Mesenchymal stem cell (in vitro differentiated cells and primary cell): ENCODE measurements around the gene CNP.
"Not testable (repeated sequence)": the region's sequence is repeated elsewhere in the genome, so short reads cannot be mapped to it uniquely, and the experiment has no call there.

Experiments
- DNase-seq: peaks from one replicate; pipeline ENCODE4 v3.0.0-alpha.2; 2013
- H2AFZ ChIP-seq: one replicate; pipeline ENCODE4 v1.6.1; 2013; ENCODE audit warnings: low read depth, mild to moderate bottlenecking, control low read depth, inconsistent platforms, low read length, moderate library complexity
- H2AK5ac ChIP-seq: 2 replicates; pipeline ENCODE4 v1.6.1; 2013; ENCODE audit warnings: low read length, moderate library complexity, mild to moderate bottlenecking, inconsistent platforms; ENCODE audit not compliant: severe bottlenecking
- H2BK120ac ChIP-seq: one replicate; pipeline ENCODE4 v1.6.1; 2013; ENCODE audit warnings: low read depth, mild to moderate bottlenecking, inconsistent platforms, low read length, moderate library complexity
- H2BK12ac ChIP-seq, 2 experiments: one replicate each; pipeline ENCODE4 v1.6.1; 2013; ENCODE audit warnings: inconsistent platforms in 2 of 2, low read length in 2 of 2, mild to moderate bottlenecking in 2 of 2, moderate library complexity in 2 of 2, control low read depth in 1 of 2
- H2BK15ac ChIP-seq: one replicate; pipeline ENCODE4 v1.6.1; 2013; ENCODE audit warnings: mild to moderate bottlenecking, low read depth, inconsistent platforms; ENCODE audit not compliant: poor library complexity, severe bottlenecking
- H2BK5ac ChIP-seq: 2 replicates; pipeline ENCODE4 v1.6.1; 2013; ENCODE audit warnings: low read depth, mild to moderate bottlenecking, low read length, control low read depth, inconsistent platforms; ENCODE audit not compliant: poor library complexity, severe bottlenecking
- H3K14ac ChIP-seq, 2 experiments: one replicate each; pipeline ENCODE4 v1.6.1; 2013; ENCODE audit warnings: inconsistent platforms in 2 of 2, low read length in 2 of 2, control low read depth in 1 of 2, mild to moderate bottlenecking in 1 of 2, moderate library complexity in 1 of 2
- H3K18ac ChIP-seq, 2 experiments: one replicate each; pipeline ENCODE4 v1.6.1; 2013; ENCODE audit warnings: inconsistent platforms in 2 of 2, low read length in 2 of 2, control low read depth in 1 of 2, low read depth in 1 of 2, mild to moderate bottlenecking in 1 of 2
- H3K23ac ChIP-seq, 2 experiments: one replicate each; pipeline ENCODE4 v1.6.1; 2013; ENCODE audit warnings: inconsistent platforms in 2 of 2, low read length in 2 of 2, mild to moderate bottlenecking in 2 of 2, moderate library complexity in 2 of 2, control low read depth in 1 of 2
- H3K27ac ChIP-seq: 2 replicates; pipeline ENCODE4 v1.5.1; 2013; ENCODE audit warnings: mild to moderate bottlenecking, moderate library complexity, low read length, control low read depth, inconsistent platforms; ENCODE audit not compliant: poor library complexity, severe bottlenecking
- H3K27me3 ChIP-seq, 2 experiments: 2 replicates each; pipeline versions ENCODE4 v1.6.1 to v1.7.0; 2013; ENCODE audit warnings: low read length in 2 of 2, mild to moderate bottlenecking in 2 of 2, moderate library complexity in 2 of 2, control low read depth in 1 of 2, inconsistent platforms in 1 of 2; ENCODE audit not compliant: control insufficient read depth in 1 of 2, insufficient read depth in 1 of 2
- H3K36me3 ChIP-seq, 2 experiments: 2 replicates each; pipeline versions ENCODE4 v1.6.1 to v1.7.0; 2013; ENCODE audit warnings: low read length in 2 of 2, control low read depth in 1 of 2, inconsistent platforms in 1 of 2, low read depth in 1 of 2, mild to moderate bottlenecking in 1 of 2; ENCODE audit not compliant: insufficient read depth in 2 of 2, control insufficient read depth in 1 of 2
- H3K4ac ChIP-seq, 2 experiments: one replicate each; pipeline ENCODE4 v1.6.1; 2013; ENCODE audit warnings: inconsistent platforms in 2 of 2, low read length in 2 of 2, mild to moderate bottlenecking in 2 of 2, moderate library complexity in 2 of 2, control low read depth in 1 of 2, low read depth in 1 of 2
- H3K4me1 ChIP-seq: 2 replicates; pipeline ENCODE4 v1.6.1; 2013; ENCODE audit warnings: low read depth, low read length, control low read depth; ENCODE audit not compliant: control insufficient read depth, insufficient read depth
- H3K4me2 ChIP-seq: 2 replicates; pipeline ENCODE4 v1.6.1; 2013; ENCODE audit warnings: low read length, mild to moderate bottlenecking, inconsistent platforms; ENCODE audit not compliant: poor library complexity, severe bottlenecking
- H3K4me3 ChIP-seq, 2 experiments: 2 replicates each; pipeline versions ENCODE4 v1.5.1 to v1.7.0; 2013; ENCODE audit warnings: low read length in 2 of 2, mild to moderate bottlenecking in 2 of 2, control low read depth in 1 of 2, low read depth in 1 of 2; ENCODE audit not compliant: insufficient read depth in 1 of 2
- H3K79me1 ChIP-seq: replicated peaks from 2 replicates; pipeline ENCODE4 v1.6.1; 2013; ENCODE audit warnings: mild to moderate bottlenecking, control low read depth, low read length, inconsistent platforms; ENCODE audit not compliant: poor library complexity, severe bottlenecking
- H3K9ac ChIP-seq: 2 replicates; pipeline ENCODE4 v1.7.0; 2013; ENCODE audit warnings: mild to moderate bottlenecking, low read length, moderate library complexity
- H3K9me3 ChIP-seq: 2 replicates; pipeline ENCODE4 v1.7.0; 2013; ENCODE audit warnings: mild to moderate bottlenecking, low read length; ENCODE audit not compliant: control insufficient read depth
- H4K8ac ChIP-seq: one replicate; pipeline ENCODE4 v1.6.1; 2013; ENCODE audit warnings: inconsistent platforms, mild to moderate bottlenecking, low read length, moderate library complexity
- H4K91ac ChIP-seq: one replicate; pipeline ENCODE4 v1.6.1; 2013; ENCODE audit warnings: mild to moderate bottlenecking, low read length, inconsistent platforms
- WGBS: methylation state at CpG from one replicate; pipeline ENCODE4 v1.1.7; 2013; ENCODE audit warnings: mixed read lengths; 5-methylcytosine and 5-hydroxymethylcytosine counted together

Gene CNP

DNA sequence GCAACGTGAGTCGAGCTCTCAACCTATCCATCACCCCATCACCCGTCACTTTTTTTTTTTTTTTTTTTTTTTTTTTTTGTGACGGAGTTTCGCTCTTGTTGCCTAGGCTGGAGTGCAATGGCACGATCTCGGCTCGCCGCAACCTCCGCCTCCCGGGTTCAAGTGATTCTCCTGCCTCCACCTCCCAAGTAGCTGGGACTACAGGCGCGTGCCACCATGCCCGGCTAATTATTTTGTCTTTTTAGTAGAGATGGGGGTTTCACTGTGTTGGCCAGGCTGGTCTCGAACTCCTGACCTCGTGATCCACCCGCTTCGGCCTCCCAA lies 35.8 kb upstream of the CNP start:
- not testable (repeated sequence) for H2BK5ac ChIP-seq, H2AK5ac ChIP-seq, H4K91ac ChIP-seq, H3K36me3 ChIP-seq, H3K4me1 ChIP-seq, H2BK12ac ChIP-seq, H3K79me1 ChIP-seq, H3K9me3 ChIP-seq, H3K23ac ChIP-seq, H2BK120ac ChIP-seq, H3K27me3 ChIP-seq, DNase-seq, H3K14ac ChIP-seq
- H3K4ac ChIP-seq = peak overlapping the region in 1 of 2 experiments; percentile 96
- peak overlapping the region; percentile 95 for H3K4me2 ChIP-seq
- H2AFZ ChIP-seq = peak overlapping the region; percentile 85
- 74% methylated on average over 14 of the region's 18 CpGs for WGBS
- peak overlapping the region; percentile 72 for H3K27ac ChIP-seq
- H4K8ac ChIP-seq = peak overlapping the region; percentile 91
- peak overlapping the region; percentile 73 to 85 for H3K18ac ChIP-seq
- H3K4me3 ChIP-seq = peak overlapping the region; percentile 68 to 79
- peak overlapping the region; percentile 87 for H3K9ac ChIP-seq
- peak overlapping the region; percentile 76 for H2BK15ac ChIP-seq

- not testable (repeated sequence) for H4K8ac ChIP-seq, H3K27me3 ChIP-seq, H3K4me1 ChIP-seq, H3K79me1 ChIP-seq, H3K4me2 ChIP-seq, H2AFZ ChIP-seq, H3K9ac ChIP-seq, H3K9me3 ChIP-seq, H3K18ac ChIP-seq, H3K14ac ChIP-seq, H2BK15ac ChIP-seq, H3K4me3 ChIP-seq, H3K23ac ChIP-seq, DNase-seq, H3K4ac ChIP-seq, H2BK5ac ChIP-seq, H4K91ac ChIP-seq, H2BK12ac ChIP-seq, H2AK5ac ChIP-seq, H2BK120ac ChIP-seq, H3K27ac ChIP-seq
- peaks cover 7 to 11% of the 10 kb centered on the region in 2 experiments for H3K36me3 ChIP-seq
- 100% methylated on average over 2 of the region's 4 CpGs for WGBS
These were observed 34.9 kb upstream of the CNP start for GRCh38 chr17:41931715-41932114.

GRCh38 chr17:41932816-41933389 lies 33.7 kb upstream of the CNP start:
- no peak overlapping the region for H4K91ac ChIP-seq
- H2BK120ac ChIP-seq = no peak overlapping the region
- WGBS = 36% methylated on average over 1 of the region's 2 CpGs
- H3K23ac ChIP-seq = no peak overlapping the region
- no peak overlapping the region for H3K14ac ChIP-seq
- no peak overlapping the region for H3K4ac ChIP-seq
- no peak overlapping the region for H2AK5ac ChIP-seq
- H3K27me3 ChIP-seq = no peaks in the 10 kb centered on the region
- peaks cover 3% of the 10 kb centered on the region for H3K4me1 ChIP-seq
- no peak overlapping the region for H3K18ac ChIP-seq
- H3K9ac ChIP-seq = no peak overlapping the region
- H2BK15ac ChIP-seq = no peak overlapping the region
- no peaks in the 10 kb centered on the region for H3K9me3 ChIP-seq
- H3K27ac ChIP-seq = no peak overlapping the region
- H3K4me3 ChIP-seq = no peak overlapping the region
- no peak overlapping the region for H2BK12ac ChIP-seq
- no peak overlapping the region for H2AFZ ChIP-seq
- no peak overlapping the region for H4K8ac ChIP-seq
- no peak overlapping the region for H2BK5ac ChIP-seq
- peaks cover 3% of the 10 kb centered on the region for H3K79me1 ChIP-seq
- peaks cover 8 to 17% of the 10 kb centered on the region in 2 experiments for H3K36me3 ChIP-seq
- H3K4me2 ChIP-seq = no peak overlapping the region
- DNase-seq = no peak

DNA sequence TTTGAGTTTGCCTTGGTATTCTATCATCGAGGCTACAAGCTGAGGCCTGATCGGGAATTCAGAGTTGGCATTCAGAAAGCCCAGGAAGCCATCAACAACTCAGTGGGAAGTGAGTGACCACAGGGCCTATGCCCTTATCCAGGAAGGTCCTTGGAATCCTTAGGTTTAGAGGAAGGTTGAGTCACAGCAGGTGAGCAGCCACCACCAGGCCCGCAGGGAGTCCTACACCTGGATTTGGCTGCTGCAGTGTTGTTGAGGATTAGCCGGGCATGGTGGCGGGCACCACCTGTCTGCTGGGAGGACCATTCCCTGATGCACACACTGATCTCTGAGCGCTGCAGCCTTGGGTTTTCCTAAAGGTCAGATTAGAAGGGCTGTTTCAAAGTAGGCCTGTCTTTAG lies 31.0 kb upstream of the CNP start:
- H2BK12ac ChIP-seq = no peak overlapping the region
- H3K9me3 ChIP-seq = no peaks in the 10 kb centered on the region
- H3K79me1 ChIP-seq = peaks cover 2% of the 10 kb centered on the region
- H3K4me3 ChIP-seq = no peak overlapping the region
- no peak overlapping the region for H3K27ac ChIP-seq
- no peaks in the 10 kb centered on the region for H3K27me3 ChIP-seq
- no peak overlapping the region for H3K4ac ChIP-seq
- no peak overlapping the region for H4K91ac ChIP-seq
- no peaks in the 10 kb centered on the region for H3K4me1 ChIP-seq
- H3K23ac ChIP-seq = no peak overlapping the region
- no peak overlapping the region for H2BK15ac ChIP-seq
- no peak overlapping the region for H4K8ac ChIP-seq
- no peak overlapping the region for H2BK5ac ChIP-seq
- 94% methylated on average over 6 of the region's 6 CpGs for WGBS
- H3K9ac ChIP-seq = no peak overlapping the region
- H3K4me2 ChIP-seq = no peak overlapping the region
- no peak for DNase-seq
- H3K18ac ChIP-seq = no peak overlapping the region
- no peak overlapping the region for H2AK5ac ChIP-seq
- H3K36me3 ChIP-seq = peaks cover 8 to 22% of the 10 kb centered on the region in 2 experiments
- H2BK120ac ChIP-seq = no peak overlapping the region
- H3K14ac ChIP-seq = no peak overlapping the region
- H2AFZ ChIP-seq = no peak overlapping the region
